GDM1 (cell line): ENCODE results near the gene EP400.

Experiments used
- DNase-seq: peaks from one replicate; lab custom pipeline; 2025; lab: John Stamatoyannopoulos, UW

EP400 gene

DNA sequence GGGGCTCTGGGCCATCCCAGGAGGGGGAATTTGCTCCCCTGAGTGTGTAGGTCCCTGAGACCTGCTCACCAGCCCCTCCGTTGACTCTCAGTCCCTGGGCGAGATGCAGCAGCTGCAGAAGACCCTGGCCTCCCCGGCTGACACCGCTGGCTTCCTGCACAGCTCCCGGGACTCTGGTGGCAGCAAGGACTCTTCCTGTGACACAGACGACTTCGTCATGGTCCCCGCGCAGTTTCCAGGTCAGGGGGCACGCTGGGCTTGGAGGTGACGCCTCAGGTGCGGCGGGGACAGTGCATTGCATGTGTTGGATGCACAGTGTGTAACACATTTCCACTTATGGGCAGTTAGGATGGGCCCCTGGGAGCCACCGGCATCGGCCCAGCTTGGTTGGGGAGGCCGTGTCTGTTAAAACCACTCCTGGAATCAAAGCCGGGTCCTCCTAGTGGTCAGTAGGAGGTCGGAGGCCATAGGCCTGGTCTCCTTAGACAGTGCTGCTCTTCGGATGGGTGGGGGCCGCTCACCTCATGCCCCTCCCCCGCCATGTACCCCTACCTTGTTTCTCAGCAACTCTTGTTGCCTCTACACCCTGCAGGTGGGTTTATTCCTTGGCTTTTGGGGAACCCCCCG, 37.8 kb upstream of the EP400 start:
- DNase-seq, result no peak

DNA sequence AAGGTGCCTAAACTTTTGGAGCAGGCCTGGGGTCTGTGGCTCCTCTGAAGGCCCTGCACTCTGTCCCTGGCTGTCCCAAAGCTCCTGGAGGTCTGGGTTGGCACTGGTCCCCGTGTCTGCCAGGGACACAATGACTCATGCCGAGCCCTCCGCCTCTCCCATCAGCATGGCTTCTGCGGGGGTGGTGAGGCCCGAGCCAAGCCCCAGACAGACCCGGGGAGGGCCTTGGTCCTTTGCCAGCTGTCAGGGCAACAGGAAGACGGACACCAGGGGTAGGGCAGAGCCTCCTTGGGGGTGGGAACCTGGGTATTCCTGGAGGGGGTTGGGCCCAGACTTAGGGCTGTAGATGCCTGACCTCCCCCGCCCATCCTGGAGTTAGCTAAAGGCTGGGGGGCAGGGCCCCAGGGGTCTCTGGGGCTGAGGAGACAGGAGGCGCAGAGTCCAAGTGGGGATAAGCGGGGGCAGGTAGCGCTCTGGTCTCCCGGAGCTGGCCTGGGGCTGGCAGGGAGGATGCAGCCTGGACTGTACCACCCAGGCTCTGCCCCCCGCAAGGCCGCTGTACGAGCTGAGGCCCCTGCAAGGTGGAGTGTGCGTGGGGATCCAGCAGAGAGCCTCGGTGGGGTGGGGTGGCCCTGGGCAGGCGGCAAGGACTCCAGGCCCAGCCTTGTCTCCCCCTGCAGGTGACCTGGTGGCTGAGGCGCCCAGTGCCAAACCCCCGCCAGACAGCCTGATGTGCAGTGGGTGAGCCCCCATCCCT, 37.0 kb upstream of the EP400 start:
- no peak for DNase-seq

DNA sequence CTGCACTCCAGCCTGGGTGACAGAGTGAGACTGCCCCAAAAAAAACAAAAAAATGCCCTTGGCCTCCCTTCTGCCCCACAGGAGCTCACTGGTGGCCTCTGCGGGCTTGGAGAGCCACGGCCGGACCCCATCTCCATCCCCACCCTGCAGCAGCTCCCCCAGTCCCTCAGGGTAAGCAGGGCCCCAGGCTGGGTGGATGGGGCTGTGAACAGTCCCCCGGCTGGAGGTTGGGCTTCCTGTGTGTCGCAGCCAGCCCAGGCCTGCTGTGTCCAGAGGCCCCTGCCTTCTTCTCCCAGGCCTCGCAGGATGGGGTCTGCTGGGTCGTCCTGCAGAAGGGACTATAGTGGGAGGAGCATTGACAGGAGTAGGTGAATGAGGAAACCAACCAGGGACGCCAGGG, 36.1 kb upstream of the EP400 start:
- no peak for DNase-seq

DNA sequence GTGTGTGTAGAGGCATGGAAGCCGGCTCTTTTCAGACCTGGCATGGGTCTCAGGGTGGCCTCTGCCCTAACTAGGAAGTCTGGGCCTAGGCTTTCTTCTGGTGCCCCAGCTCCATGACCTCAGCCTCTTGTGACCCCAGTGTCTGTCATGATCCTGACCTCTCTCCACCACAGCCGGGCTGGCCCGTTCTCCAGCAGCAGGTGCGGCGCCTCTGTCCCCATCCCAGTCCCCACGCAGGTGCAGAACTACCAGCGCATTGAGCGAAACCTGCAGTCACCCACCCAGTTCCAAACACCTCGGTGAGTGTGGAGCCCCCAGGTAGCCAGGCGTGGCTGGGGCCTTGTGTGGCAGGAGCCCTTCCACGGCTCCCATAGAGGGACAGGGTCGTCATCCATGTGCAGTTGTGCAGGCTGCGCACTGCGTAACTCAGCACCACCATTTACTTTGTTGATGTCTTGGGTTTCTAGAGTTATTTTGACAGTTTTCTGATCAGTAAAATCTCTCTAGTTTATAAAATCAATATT, 35.5 kb upstream of the EP400 start:
- no peak for DNase-seq

DNA sequence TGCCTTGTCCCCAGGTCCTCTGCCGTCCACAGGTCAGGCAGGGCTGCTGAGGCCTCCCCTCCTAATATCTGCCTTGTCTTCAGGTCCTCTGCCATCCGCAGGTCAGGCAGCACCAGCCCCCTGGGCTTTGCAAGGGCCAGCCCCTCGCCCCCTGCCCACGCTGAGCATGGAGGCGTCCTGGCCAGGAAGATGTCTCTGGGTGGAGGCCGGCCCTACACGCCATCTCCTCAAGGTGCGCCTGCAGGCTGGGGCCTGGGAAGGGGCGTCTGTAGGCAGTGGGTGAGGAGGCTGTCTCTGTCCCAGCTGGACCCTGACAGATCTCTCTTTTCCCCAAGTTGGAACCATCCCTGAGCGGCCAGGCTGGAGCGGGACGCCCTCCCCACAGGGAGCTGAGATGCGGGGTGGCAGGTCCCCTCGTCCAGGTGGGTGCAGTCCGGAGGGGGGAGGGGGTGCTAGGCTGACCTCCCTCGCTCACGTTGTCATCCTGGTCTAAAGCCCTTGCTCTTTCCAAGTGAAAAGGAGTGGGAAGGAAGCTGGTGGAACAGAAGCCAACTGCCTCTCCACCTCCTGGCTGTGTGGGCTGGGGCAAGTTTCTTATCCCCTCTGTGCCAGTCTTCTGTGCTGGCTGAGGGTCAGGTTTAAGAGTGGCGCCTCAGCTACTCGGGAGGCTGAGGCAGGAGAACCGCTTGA, 34.6 kb upstream of the EP400 start:
- no peak for DNase-seq

DNA sequence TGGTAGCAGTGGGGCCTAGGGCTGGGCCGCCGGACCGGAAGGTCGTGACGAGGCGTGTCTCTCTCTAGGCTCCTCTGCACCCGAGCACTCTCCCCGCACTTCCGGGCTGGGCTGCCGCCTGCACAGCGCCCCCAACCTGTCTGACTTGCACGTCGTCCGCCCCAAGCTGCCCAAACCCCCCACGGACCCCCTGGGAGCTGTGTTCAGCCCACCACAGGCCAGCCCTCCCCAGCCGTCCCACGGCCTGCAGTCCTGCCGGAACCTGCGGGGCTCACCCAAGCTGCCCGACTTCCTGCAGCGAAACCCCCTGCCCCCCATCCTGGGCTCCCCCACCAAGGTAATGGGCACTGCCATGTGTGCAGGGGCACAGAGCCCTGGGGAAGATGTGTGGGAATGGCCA, 33.9 kb upstream of the EP400 start:
- no peak for DNase-seq

DNA sequence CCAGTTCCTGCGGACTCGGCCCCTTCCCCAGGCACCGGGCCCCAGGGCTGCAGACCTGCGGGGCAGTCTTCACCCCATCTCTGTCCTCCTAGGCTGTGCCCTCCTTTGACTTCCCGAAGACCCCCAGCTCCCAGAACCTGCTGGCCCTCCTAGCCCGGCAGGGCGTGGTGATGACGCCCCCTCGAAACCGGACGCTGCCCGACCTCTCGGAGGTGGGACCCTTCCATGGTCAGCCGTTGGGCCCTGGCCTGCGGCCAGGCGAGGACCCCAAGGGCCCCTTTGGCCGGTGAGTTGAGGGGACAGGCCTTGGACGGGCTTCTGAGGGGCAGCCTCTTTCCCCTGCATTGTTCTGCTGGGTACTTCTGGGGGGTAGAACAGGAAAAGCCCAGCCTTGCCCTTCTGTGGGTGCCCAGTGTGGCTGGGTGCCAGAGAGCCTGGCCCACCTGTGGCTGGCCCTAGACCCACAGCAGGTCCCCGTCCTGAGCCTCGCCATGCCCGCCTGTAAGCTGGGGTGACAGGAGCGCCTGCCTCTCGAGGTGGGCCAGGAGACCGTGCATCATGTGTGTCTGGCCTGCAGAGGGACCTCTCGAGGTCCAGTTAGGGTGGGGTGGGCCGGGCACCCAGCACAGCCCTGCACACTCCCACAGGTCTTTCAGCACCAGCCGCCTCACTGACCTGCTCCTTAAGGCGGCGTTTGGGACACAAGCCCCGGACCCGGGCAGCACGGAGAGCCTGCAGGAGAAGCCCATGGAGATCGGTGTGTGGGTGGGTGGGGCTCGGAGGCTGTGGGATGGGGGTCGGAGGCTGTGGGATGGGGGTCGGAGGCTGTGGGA, 33.2 kb upstream of the EP400 start:
- DNase-seq, result no peak

DNA sequence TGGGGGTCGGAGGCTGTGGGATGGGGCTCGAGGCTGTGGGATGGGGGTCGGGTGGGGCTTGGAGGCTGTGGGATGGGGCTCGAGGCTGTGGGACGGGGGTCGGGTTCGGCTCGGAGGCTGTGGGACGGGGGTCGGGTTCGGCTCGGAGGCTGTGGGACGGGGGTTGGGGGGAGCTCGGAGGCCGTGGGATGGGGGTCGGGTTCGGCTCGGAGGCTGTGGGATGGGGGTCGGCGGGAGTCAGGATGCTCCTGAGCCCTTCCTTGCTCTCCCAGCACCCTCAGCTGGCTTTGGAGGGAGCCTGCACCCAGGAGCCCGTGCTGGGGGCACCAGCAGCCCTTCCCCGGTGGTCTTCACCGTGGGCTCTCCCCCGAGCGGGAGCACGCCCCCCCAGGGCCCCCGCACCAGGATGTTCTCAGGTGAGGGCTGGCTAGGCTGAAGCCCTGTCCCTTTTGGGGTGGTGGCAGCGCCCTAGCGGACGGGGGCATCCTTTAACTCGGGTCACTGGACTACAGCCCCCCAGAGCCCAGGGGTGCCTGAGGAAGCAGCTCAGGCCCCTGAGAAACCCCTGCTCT, 32.5 kb upstream of the EP400 start:
- no peak for DNase-seq

DNA sequence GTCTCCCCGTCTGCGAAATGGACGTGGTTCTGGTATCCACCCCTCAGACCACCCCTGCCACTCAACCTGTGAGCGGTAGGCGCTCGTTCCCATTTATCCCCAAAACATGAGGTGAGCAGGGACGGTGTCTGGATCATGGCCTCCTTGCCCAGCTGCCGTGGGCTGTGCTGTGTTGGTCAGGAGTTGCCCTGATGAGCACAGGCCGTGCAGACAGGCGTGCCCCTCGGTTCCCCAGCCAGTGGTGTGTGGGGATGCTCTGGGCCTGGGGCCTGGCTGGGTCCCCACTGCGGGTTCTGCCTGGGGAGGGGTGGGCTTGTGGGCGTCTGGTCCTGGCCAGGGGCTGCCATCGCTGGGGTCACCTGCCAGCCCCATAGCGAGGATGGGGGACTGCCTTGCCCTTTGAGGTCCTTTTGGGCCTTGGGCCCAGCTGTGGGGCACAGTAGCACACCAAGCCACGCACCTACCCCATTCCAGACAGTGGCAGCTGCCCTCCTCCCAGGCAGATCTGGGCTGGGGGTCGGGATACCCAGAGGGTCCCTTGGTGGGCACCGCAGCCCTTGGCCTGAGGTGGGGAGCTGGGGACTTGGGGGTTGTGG, 31.9 kb upstream of the EP400 start:
- no peak for DNase-seq

DNA sequence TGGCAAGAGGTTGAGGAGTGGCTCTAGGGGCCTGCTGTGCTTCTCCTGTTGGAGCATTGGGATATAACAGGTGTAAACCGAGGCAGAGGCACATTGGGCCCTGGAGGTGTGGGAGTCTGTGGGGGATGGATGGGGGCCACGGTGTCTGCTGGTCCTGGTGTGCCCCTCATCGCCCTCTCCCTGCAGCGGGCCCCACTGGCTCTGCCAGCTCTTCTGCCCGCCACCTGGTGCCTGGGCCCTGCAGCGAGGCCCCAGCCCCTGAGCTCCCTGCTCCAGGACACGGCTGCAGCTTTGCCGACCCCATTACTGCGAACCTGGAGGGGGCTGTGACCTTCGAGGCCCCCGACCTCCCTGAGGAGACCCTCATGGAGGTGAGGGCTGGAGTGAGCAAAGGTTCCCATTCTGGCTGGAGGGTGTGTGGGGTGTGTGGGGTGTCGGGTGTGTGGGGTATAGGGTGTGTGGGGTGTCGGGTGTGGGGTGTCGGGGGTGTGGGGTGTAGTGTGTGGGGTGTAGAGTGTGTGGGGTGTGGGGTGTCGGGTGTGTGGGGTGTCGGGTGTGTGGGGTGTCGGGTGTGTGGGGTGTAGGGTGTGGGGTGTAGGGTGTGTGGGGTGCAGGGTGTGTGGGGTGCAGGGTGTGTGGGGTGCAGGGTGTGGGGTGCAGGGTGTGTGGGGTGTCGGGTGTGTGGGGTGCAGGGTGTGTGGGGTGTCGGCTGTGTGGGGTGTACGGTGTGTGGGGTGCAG, 31.3 kb upstream of the EP400 start:
- no peak for DNase-seq

DNA sequence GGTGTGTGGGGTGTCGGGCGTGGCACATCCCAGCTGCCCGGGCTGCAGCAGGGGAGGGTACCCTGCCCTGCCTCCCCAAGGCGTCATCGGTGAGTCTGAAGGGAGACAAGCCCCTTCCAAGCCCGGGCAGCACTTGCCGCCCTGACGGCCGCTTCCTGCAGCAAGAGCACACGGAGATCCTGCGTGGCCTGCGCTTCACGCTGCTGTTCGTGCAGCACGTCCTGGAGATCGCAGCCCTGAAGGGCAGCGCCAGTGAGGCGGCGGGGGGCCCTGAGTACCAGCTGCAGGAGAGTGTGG, 30.7 kb upstream of the EP400 start:
- no peak for DNase-seq

DNA sequence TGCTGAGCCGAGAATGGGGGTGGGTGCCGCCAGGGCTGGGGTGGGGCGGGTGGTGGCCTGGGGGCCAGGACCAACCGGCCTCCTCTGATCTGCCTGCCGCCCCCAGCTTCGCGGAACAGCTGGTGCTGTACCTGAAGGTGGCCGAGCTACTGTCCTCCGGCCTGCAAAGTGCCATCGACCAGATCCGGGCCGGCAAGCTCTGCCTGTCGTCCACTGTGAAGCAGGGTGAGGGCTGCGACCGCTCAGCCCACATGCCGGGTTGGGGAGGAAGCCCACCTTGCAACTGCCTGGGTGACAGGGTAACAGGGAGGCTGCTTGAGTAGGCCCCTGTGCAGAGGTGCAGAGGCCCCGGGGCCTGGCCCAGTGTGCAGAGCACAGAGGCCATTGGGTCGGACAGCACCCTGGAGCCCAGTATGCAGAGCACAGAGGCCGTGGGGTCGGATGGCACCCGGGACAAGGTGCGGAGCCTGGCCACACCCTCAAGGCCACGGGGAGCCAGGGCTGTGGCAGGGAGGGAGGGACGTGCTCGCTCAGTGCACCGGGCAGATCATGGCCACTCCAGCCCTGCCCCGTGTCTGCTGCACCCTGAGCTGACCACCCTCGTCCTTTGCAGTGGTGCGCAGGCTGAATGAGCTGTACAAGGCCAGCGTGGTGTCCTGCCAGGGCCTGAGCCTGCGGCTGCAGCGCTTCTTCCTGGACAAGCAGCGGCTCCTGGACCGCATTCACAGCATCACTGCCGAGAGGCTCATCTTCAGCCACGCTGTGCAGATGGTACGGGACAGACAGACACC, 30.2 kb upstream of the EP400 start:
- no peak for DNase-seq

DNA sequence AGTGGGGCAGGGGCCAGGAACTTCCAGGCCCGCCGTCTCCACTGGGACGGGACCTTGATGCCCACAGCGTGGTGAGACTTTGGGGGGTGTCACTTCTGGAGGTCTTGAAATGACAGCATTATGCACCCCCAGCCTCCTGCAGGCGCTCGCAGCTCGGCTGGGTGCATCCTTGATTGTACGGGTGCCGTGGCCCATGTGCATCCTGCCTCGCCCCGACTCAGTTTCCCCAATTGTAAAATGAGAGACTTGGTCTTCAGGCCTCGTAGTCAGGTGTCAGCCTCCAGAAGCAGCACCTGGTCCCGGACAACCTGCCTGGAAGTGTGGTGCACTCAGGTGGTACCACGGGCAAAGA, 29.6 kb upstream of the EP400 start:
- no peak for DNase-seq

DNA sequence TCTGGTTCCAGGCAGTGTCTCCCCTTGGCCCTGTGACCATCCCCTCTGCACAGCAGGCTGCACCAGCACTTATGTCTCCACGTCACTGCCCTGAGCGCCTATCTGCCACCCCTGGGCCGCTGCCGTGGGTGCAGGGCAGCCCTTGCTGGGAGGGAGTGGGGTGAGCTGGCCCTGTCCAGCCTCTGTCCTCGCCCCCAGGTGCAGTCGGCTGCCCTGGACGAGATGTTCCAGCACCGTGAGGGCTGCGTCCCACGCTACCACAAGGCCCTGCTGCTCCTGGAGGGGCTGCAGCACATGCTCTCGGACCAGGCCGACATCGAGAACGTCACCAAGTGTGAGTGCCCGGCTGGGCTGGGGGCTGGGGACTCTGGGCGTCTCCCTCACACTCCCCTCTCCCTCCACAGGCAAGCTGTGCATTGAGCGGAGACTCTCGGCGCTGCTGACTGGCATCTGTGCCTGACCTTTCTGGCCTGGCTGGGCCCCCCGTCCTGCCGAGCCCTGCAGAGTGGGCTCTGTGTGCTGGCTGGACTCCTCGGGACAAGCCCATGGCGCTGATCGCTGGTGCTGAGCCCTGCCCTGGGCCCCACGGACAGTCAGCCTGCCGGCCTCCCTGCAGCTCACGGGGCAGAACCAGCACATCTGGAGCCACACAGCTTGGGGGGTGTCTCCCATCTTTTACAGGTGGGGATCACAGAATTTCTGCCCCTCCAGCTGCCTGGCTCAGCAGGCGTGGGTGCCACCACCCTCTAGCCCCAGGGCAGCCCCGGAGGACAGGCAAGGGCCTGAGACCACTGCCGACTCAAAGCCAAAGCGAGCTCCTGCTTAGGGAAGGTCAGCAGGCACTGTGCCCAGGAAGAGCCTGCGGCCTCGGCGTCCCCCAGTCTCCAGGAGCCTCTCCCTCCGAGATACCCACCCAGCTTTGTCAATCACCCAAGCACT, 28.6 kb upstream of the EP400 start:
- no peak for DNase-seq

DNA sequence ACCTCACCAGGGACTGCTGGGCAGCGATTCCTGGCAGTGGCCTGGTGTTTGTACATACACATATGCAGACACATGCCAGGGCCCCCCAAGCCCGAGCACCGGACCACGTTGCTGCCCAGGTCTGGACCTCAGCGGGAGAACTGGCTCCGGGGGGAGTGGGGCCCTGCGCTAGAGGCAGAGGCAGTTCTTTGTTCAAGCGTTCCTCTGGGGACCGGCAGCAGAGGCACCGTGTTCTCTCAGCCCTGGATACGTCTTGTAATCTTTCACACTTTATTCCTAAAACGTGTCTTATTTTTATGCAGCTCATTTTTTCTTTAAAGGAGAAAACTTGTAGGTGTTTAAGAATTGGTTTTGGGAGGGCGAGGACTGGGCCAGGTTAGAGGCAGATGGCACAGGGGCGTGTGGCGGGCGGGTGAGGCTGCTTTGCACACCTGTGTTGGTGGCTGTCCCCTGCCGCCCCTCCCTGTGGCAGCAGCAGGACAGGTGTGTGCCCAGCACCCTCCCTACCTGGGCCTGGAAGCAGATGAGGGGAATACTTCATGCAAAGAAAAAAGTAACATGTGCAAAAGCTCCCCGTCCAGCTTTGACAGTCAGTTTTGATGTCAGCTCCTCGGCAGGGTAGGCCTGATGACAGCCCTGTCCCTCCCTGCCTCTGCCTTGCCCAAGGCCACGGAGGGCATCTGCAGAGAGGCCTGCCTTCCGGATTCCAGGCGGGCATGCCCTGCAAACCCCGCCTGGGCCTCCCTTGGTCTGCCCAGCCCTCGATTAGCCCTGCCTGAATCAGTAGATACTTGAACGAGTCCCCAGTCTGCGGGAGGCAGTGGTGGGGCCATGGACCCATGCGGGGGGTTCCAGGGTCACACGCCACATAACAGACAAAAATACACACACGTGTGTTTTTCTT, 27.6 kb upstream of the EP400 start:
- DNase-seq, result no peak

DNA sequence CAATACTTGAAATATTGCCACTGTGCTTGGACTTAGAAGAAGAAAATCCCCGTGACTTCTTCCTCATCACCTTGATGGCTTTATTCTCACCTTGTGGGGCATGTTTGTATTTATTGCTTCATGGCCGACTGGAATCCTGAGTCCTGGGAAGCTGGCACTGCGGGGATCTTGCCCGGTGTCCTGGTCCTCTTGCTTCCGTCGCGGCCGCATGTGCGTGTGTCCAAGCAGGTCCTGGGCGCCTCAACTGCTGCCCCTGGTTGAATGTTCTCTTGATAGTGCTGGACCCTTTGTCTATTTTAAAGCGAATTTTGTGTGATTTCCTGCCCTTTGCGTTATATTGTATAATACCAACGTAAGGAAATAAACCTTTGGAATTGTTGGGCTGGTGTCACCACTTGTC, 27.0 kb upstream of the EP400 start:
- DNase-seq, result no peak

DNA sequence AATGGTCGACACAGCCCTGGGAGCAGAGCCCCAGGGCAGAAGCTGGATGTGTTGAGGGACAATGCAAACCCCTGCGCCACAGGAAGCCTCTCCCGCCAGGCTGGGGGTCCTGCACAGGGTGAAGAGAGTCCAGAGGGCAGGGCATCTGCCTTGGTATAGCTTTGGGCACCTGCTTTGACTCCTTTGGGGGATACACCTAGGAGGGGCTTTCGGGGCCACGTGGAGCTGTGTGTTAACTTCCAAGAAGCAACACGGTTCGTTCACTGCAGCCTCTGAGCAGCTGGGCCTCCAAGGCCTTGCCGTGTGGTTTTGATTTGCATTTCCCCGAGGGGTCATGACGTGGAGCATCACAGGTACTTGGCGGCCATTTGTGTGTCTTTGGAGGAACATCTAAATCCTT, 26.5 kb upstream of the EP400 start:
- DNase-seq, result no peak
